NOMO-1 treated with dmso at 0.1 percent for 144 hours (cell line): ENCODE results near the gene LIN7B.
"Not testable (repeated sequence)": the region's sequence is repeated elsewhere in the genome, so short reads cannot be mapped to it uniquely, and the experiment has no call there.

Experiments
- DNase-seq: peaks from one replicate; lab custom pipeline; 2025; ENCODE audit not compliant: unreplicated experiment; lab: John Stamatoyannopoulos, UW

The LIN7B gene

GRCh38 chr19:49141352-49141751 is 27.2 kb downstream of the LIN7B start:
- no peak for DNase-seq

GRCh38 chr19:49142866-49143335 is 28.7 kb downstream of the LIN7B start:
- no peak for DNase-seq

GRCh38 chr19:49145573-49146407 is 31.6 kb downstream of the LIN7B start:
- no peak for DNase-seq

GRCh38 chr19:49146408-49146770 is 32.2 kb downstream of the LIN7B start:
- not testable (repeated sequence) for DNase-seq

GRCh38 chr19:49148044-49148682 is 34.0 kb downstream of the LIN7B start:
- DNase-seq: no peak

- DNase-seq: peak; percentile 94
These were observed 34.8 kb downstream of the LIN7B start for GRCh38 chr19:49148784-49149651.

GRCh38 chr19:49149652-49150105 is 35.5 kb downstream of the LIN7B start:
- no peak for DNase-seq

GRCh38 chr19:49150106-49150943 is 36.2 kb downstream of the LIN7B start:
- peak; percentile 88 for DNase-seq

- no peak for DNase-seq
These were observed 36.7 kb downstream of the LIN7B start for GRCh38 chr19:49150944-49151243.

- DNase-seq: peak; percentile 42
These were observed 37.3 kb downstream of the LIN7B start for GRCh38 chr19:49151267-49152118.

- no peak for DNase-seq
These were observed 38.0 kb downstream of the LIN7B start for GRCh38 chr19:49152119-49152550.

- DNase-seq: no peak
These were observed 39.1 kb downstream of the LIN7B start for GRCh38 chr19:49153167-49153809.

GRCh38 chr19:49154279-49154678 is 40.1 kb downstream of the LIN7B start:
- no peak for DNase-seq

GRCh38 chr19:49155005-49155819 is 41.0 kb downstream of the LIN7B start, which contains the start of gene HRC:
Gene HRC (minus strand): TSS chr19:49155396. CDS start chr19:49155237, 159 bp downstream.
- DNase-seq: peak; percentile 3

GRCh38 chr19:49155820-49156346 is 41.7 kb downstream of the LIN7B start:
- DNase-seq: no peak

- peak; percentile 73 for DNase-seq
These were observed 43.5 kb downstream of the LIN7B start, which contains the start of gene TRPM4 for GRCh38 chr19:49157445-49158224. Gene TRPM4 (plus strand): TSS chr19:49157792. CDS start chr19:49157867, 75 bp downstream.
